Activated T-cell treated with anti-CD3 and anti-CD28 coated beads, Interleukin-2, amount 50 U/mL, for 72 hours (primary cell): Measurements from ENCODE around the gene EVL. TPM values are rescaled to one million over a fixed set of nuclear protein-coding genes. Genes with fewer than 3 reads are reported as not detected.

Experiments
- ATAC-seq, 2 donors: fragments of 150-1000 bp; cut with Tn5 transposase; replicated peaks in 1 of 2; 2 replicates each; pipeline ENCODE4 v1.10.0; 2021; ENCODE audit warnings: moderate library complexity in 2 of 2, mild to moderate bottlenecking in 1 of 2
- DNase-seq, 2 donors: peaks; one replicate each; pipeline ENCODE4 v3.0.0; 2021 to 2022; ENCODE audit warnings: mixed read lengths in 1 of 2
- H3K27ac Mint-ChIP-seq: one replicate; pipeline ENCODE4 v1.8.0; 2022; ENCODE audit warnings: mild to moderate bottlenecking, moderate library complexity, mixed read lengths
- H3K27me3 Mint-ChIP-seq: one replicate; pipeline ENCODE4 v1.8.0; 2022; ENCODE audit warnings: low read depth, mixed read lengths
- H3K36me3 Mint-ChIP-seq, 2 donors: one replicate each; pipeline ENCODE4 v1.8.0; 2022; ENCODE audit warnings: mixed read lengths in 2 of 2, mild to moderate bottlenecking in 1 of 2; ENCODE audit not compliant: insufficient read depth in 2 of 2
- H3K4me1 Mint-ChIP-seq: one replicate; pipeline ENCODE4 v1.8.0; 2022; ENCODE audit warnings: low read depth, mixed read lengths
- H3K4me3 Mint-ChIP-seq, 2 donors: one replicate each; pipeline ENCODE4 v1.8.0; 2022; ENCODE audit warnings: mild to moderate bottlenecking in 2 of 2, mixed read lengths in 2 of 2, moderate library complexity in 2 of 2
- H3K9me3 Mint-ChIP-seq, 2 donors: one replicate each; pipeline ENCODE4 v1.8.0; 2022; ENCODE audit warnings: mixed read lengths in 2 of 2
- total RNA-seq, 2 donors: library from RNA; stranded (reverse); gene quantifications; one replicate each; pipeline ENCODE4 v1.2.3, GENCODE V29; 2022

Gene EVL
- total RNA-seq, 2 donors from 2014 or later, result 279 to 343 TPM

DNA sequence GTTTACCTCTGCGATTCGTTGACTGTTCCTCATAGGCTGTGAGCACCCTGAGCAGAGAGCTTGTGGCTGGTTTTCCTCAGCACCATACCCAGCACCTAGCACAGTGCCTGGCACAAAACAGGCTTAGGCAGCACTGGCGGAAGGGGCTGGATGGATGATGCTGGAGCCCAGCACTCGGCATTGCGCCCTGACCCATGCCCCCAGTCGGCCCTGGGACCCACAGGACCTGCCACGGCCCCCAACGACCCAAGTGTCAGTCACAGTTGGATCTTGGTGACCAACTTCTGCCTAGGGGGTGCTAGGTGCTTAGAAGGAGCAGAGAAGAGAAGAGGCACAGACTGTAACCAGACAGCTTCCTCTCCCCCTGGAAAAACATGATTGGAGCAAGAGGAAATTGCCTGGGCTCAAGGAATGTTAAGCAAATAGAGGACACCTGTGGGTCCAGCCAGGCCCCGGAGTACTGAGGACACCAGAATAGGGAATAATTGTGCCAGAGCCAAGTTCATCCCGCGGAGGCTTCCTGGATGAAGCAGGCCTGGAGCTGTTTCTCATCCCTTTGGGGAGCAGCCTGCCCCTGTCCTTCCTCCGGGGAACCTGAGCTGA is 62.7 kb downstream of the EVL start:
- Mint-ChIP-seq H3K27ac (peak overlapping the region; percentile 50), H3K36me3 (peaks cover 15 to 32% of the 10 kb centered on the region in 2 donors), H3K4me1 (no peaks in the 10 kb centered on the region), H3K9me3 (no peaks in the 10 kb centered on the region), H3K27me3 (no peaks in the 10 kb centered on the region), H3K4me3 (no peak overlapping the region)
- ATAC-seq, result no peak
- no peak for DNase-seq

DNA sequence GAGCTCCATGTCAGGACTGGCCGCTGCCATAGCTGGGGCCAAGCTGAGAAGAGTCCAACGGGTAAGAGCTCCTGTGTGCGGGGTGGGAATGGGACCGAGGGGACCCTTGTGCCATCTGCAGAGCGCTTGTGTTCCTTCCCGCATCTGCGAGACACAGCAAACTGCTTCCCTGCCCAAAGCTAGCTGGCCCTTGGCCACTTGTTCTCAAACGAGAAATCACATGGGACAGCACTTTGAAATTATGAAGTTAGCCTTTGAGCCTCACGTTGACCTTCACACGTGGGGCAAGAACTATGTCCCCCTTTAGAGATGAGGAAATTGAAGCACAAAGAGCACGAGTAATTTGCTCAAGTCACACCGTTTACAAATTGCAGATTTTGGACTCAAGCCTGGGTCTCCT is 63.5 kb downstream of the EVL start:
- DNase-seq (no peak), ATAC-seq (no peak)
- no peak overlapping the region for H3K27ac Mint-ChIP-seq
- H3K27me3 Mint-ChIP-seq, result no peaks in the 10 kb centered on the region
- H3K4me3 Mint-ChIP-seq, result no peak overlapping the region
- peaks cover 15 to 32% of the 10 kb centered on the region in 2 donors for H3K36me3 Mint-ChIP-seq
- H3K4me1 Mint-ChIP-seq, result no peaks in the 10 kb centered on the region
- no peaks in the 10 kb centered on the region for H3K9me3 Mint-ChIP-seq

DNA sequence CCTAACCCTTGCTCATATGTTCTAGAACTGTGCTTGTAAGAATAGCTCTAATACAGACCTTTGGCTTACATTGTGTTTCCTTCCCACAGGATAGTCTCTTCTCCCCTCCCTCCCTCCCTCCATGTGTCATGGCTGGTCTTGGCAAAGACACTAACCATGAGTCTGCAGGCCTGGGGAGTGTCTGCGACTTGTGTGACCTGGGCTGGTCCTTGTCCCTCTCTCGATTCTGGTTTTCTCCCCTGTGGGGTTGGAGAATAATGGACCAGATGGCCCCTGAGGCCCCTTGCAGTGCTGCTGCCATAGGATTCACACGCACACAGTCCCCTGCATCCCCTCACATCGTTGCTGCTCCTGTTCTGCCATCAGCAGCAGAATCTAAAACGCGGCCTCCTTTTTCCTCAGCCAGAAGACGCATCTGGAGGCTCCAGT is 64.0 kb downstream of the EVL start:
- ATAC-seq, result no peak
- H3K36me3 Mint-ChIP-seq, result peaks cover 15 to 37% of the 10 kb centered on the region in 2 donors
- no peaks in the 10 kb centered on the region for H3K4me1 Mint-ChIP-seq
- H3K27ac Mint-ChIP-seq, result no peak overlapping the region
- DNase-seq, result no peak
- H3K9me3 Mint-ChIP-seq, result no peaks in the 10 kb centered on the region
- H3K4me3 Mint-ChIP-seq, result no peak overlapping the region
- no peaks in the 10 kb centered on the region for H3K27me3 Mint-ChIP-seq

DNA sequence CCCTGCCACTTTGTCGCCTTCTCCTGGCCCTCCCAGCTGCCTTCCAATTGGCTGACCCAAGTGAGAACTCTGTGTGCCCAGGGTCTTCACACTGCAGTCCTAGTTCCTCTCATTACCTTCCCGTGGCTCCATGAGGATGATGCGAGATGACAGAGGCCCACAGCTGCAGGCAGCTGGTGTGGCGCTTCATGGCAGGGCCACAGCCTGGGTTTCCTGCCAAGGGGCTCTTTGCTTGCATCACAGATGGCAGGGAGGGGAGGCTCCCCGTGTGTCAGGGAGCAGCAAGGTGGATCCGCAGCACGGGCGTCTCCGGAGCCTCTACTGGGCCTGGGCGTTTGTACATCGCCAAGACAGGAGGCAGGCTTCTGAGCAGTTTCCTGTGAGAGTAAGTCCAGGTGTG is 65.3 kb downstream of the EVL start:
- H3K36me3 Mint-ChIP-seq, result peaks cover 9 to 37% of the 10 kb centered on the region in 2 donors
- no peak for DNase-seq

DNA sequence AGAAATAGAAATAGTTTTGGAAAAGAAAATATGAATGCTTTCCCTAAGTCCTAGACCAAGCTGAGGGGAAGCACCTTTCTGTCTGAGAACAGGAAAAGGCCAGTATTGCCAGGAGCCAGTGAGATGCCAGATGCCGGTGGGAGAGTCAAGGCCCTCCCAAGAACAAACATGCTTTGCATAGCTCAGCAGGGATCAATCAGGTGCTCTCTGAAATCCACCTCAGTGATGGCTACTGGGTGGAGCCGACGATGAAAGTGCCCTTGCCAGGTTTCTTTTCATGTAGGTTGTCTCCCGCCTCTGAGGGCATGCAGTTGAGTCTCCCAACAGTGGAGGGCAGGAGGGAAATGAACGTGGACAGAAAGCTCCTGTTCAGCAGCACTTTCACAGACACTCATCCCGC is 66.0 kb downstream of the EVL start:
- no peak for DNase-seq
- no peak for ATAC-seq
- H3K9me3 Mint-ChIP-seq, result no peaks in the 10 kb centered on the region
- no peak overlapping the region for H3K27ac Mint-ChIP-seq
- peaks cover 9 to 35% of the 10 kb centered on the region in 2 donors for H3K36me3 Mint-ChIP-seq
- no peak overlapping the region for H3K4me3 Mint-ChIP-seq
- H3K4me1 Mint-ChIP-seq, result no peaks in the 10 kb centered on the region
- no peaks in the 10 kb centered on the region for H3K27me3 Mint-ChIP-seq

More for the DNA sequence above, 65.3 kb downstream of the EVL start:
- peak overlapping the region; percentile 47 for H3K27ac Mint-ChIP-seq
- H3K27me3 Mint-ChIP-seq, result no peaks in the 10 kb centered on the region
- no peak for ATAC-seq
- H3K4me1 Mint-ChIP-seq, result no peaks in the 10 kb centered on the region
- H3K9me3 Mint-ChIP-seq, result no peaks in the 10 kb centered on the region
- H3K4me3 Mint-ChIP-seq, result no peak overlapping the region

DNA sequence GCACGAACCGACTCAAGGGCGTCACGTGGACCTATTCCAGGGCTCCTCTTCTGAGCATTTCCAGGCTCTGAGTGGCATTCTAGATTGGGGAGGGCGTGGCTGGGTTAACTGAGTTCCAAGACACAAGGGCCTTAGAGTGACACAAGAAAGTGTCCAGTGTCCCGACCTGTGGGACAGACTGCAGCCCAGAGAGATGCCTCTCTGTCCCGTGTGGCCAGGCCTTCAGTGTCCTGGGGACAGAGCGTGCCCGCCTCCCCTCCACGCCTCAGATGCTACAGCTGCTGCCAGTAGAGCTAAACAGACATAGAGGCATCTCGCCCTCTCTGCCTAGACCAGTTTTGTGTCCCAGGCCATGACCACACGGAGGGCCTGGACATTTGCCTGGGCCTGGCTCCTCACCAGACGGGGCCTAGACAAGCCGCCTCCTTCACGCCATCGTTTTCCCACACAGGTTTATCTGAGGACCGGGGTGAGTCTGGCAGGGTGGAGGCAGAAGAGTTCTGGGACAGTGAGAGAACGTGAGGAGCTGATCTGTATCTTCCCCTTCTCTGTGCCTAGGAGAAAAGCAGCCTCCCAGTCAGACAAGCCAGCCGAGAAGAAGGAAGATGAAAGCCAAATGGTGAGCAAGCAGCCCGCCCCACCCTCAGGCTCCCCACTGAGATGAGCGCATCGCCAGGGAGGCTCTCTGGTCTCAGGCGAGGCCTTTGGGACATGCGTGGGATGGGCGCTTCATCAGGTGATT is 67.1 kb downstream of the EVL start:
- no peak overlapping the region for H3K4me3 Mint-ChIP-seq
- H3K27me3 Mint-ChIP-seq, result no peaks in the 10 kb centered on the region
- ATAC-seq (no peak), DNase-seq (no peak)
- no peak overlapping the region for H3K27ac Mint-ChIP-seq
- no peaks in the 10 kb centered on the region for H3K4me1 Mint-ChIP-seq
- H3K36me3 Mint-ChIP-seq, result peaks cover 8 to 34% of the 10 kb centered on the region in 2 donors
- no peaks in the 10 kb centered on the region for H3K9me3 Mint-ChIP-seq

DNA sequence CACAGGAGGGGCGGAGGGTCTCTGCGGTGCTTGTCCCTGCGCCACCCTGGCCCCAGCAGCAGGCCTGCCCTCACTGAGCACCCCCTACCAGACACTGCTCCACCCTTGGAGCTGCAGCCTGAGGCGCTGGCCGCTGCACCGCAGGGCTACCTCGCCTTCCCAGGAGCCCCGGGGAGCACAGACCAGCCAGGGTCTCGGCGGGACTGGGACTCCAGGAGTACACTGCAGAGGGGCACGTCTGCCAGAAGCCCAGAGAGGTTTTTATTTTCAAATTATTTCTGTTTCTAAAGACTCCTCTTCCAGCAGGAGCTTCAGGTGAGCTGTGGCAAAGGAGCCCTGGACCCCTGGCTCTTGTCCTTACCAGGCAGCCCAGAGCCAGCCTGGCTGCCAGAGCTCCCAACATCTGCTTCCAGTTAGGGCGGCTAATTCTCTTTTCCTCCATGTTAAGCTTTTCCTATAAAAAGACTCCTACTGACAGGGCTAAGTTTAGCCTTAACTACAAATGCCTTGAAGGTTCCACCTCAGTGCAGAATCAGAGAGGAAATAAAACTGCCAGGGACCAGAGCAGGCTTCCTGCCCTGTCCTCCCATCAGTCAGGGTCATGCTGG is 67.8 kb downstream of the EVL start:
- H3K27ac Mint-ChIP-seq, result no peak overlapping the region
- DNase-seq (no peak), ATAC-seq (no peak)
- no peaks in the 10 kb centered on the region for H3K27me3 Mint-ChIP-seq
- no peaks in the 10 kb centered on the region for H3K9me3 Mint-ChIP-seq
- H3K4me1 Mint-ChIP-seq, result no peaks in the 10 kb centered on the region
- peaks cover 4 to 32% of the 10 kb centered on the region in 2 donors for H3K36me3 Mint-ChIP-seq
- no peak overlapping the region for H3K4me3 Mint-ChIP-seq

DNA sequence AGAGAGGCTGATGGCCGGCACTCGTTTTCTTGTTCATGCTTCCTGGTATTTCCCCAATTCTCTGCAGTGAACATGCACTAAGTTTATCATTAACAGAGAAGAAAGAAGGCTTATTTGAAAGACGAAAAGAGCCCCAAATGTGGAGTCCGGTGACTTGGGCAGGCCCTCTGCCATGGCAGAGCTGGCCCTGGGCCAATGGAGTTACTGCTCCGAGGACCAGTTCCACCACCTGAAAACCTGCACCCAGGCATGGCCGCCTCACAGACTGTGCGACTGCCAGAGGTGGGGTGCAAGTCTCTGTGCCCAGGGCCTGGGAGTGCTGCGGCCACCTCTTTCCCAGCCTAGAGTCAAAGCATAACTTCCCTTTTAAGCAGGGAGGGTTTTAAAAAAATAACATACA is 69.4 kb downstream of the EVL start:
- Mint-ChIP-seq H3K27ac (no peak overlapping the region), H3K27me3 (no peaks in the 10 kb centered on the region), H3K4me3 (no peak overlapping the region), H3K9me3 (no peaks in the 10 kb centered on the region), H3K36me3 (peaks cover 4 to 29% of the 10 kb centered on the region in 2 donors), H3K4me1 (peaks cover 2% of the 10 kb centered on the region)
- ATAC-seq (no peak), DNase-seq (no peak)

DNA sequence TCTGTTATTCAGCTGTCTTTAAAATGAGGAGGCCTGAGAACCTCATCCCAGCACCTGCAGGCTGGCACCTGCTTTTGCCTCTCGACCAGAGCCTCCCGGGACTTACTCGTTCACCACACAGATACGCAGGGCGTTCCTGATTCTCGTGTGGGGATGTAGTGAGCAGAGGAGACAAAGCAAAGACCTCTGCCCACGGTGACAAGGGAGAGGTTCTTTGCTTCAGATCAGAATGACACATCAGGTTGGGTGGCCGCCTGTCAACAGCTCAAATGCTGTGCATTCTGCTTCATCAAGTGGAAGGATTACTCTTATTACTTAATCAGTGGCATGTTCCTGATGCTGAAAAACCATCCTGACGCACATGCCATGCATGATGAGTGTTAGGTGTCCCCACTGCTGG is 69.9 kb downstream of the EVL start:
- peaks cover 4% of the 10 kb centered on the region for H3K4me1 Mint-ChIP-seq
- H3K4me3 Mint-ChIP-seq, result no peak overlapping the region
- no peak overlapping the region for H3K27ac Mint-ChIP-seq
- no peak for ATAC-seq
- no peak for DNase-seq
- no peaks in the 10 kb centered on the region for H3K9me3 Mint-ChIP-seq
- H3K27me3 Mint-ChIP-seq, result no peaks in the 10 kb centered on the region
- H3K36me3 Mint-ChIP-seq, result peaks cover 1 to 24% of the 10 kb centered on the region in 2 donors

DNA sequence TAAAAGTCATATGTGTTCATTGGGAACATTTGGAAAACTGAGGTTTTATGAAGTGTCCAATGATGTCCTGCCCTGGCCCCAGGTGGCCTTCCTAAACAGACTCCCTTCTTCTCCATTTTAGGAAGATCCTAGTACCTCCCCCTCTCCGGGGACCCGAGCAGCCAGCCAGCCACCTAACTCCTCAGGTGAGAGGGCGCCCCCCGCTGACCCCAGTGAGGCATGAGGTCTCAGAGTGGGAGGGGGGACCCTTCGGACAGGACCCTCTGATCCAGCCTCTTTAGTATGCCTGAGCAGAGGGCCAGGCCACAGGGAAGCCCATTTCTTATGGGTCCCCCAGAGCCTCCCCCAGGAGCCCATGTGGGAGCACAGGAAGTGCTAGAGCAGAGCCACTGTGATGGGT is 70.6 kb downstream of the EVL start:
- Mint-ChIP-seq H3K36me3 (peaks cover under 1 to 19% of the 10 kb centered on the region in 2 donors), H3K4me1 (peaks cover 4% of the 10 kb centered on the region), H3K4me3 (no peak overlapping the region), H3K9me3 (no peaks in the 10 kb centered on the region), H3K27ac (no peak overlapping the region), H3K27me3 (no peaks in the 10 kb centered on the region)
- ATAC-seq (no peak), DNase-seq (no peak)

DNA sequence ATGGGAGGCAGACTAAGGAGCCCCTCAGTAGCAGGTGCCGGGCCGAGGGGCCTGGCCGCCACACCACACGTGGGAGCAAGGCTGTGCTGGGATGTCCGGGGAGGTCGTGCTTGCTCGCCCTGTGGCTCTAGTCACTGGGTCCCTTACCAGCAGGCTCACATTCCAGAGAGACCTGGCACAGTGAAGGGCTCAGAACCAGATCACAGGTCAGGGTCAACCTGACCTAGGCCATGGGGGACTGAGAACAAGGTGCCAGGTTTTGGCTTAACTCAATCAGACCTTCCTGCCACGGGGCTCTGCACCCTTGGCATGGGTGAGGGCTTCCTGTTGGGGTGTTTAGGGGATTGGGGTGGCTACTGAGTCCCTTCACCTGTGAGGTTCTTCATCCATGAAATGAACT is 72.0 kb downstream of the EVL start:
- H3K4me3 Mint-ChIP-seq, result no peak overlapping the region
- no peak for ATAC-seq
- H3K27me3 Mint-ChIP-seq, result no peaks in the 10 kb centered on the region
- H3K36me3 Mint-ChIP-seq, result peaks cover 0 to 15% of the 10 kb centered on the region in 2 donors
- DNase-seq, result no peak
- no peak overlapping the region for H3K27ac Mint-ChIP-seq
- no peaks in the 10 kb centered on the region for H3K9me3 Mint-ChIP-seq
- H3K4me1 Mint-ChIP-seq, result peaks cover 4% of the 10 kb centered on the region

DNA sequence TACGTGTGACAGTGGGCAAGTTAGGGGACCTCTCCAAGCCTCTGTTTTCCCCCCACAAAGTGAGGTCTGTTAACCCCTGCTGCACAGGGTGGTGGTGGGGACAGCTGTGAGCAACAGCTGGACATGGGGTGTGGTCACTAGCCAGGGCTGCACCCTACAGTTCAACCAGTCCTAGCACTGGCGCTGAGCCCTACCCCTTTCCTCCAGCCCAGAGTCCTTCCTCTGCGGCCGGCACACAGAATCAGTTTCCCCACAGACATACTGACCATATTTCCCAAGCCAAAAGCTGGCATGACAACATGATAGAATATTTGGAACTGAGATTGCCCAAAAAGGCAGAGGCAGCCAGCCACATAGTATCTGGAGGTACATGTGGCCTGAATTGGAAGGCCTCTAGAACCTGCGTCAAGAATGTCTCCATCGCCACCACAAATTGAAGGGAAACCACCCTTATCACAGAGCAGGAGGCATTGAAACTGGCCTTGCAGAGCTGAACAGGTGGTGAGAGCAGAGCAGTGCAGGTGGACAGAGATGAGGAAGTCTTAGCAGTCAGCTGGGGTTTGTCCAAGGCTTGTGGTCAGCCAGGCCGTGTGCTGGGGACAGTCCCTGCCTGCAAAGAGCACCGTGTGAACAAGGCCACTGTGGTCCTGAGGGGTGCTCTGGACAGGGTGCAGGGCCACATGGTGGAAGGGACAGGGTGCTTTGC is 73.0 kb downstream of the EVL start:
- Mint-ChIP-seq H3K27ac (no peak overlapping the region), H3K27me3 (no peaks in the 10 kb centered on the region), H3K9me3 (no peaks in the 10 kb centered on the region), H3K4me3 (no peak overlapping the region), H3K4me1 (peaks cover 4% of the 10 kb centered on the region), H3K36me3 (peaks cover 0 to 15% of the 10 kb centered on the region in 2 donors)
- ATAC-seq (no peak), DNase-seq (no peak)

DNA sequence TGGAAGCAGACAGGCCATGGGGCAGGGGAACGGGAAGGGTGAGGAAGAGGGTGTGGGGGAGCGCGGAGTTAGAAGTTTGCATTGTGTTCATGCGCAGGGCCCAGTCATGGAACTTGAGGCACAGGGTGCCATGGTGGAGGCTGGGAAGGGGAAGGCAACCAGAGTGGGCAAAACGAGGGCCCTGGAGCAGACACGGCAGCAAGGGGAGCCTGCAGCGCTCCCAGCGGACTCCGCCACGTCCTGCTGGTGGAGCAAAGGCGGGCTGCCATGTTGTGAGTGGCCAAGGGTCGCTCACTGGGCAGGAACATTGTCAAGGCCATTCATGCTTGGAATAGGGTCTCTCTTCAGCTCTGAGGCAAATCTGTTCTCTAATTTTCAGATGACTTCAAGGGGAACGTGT is 73.7 kb downstream of the EVL start:
- DNase-seq (no peak), ATAC-seq (no peak)
- no peak overlapping the region for H3K27ac Mint-ChIP-seq
- H3K9me3 Mint-ChIP-seq, result no peaks in the 10 kb centered on the region
- no peak overlapping the region for H3K4me3 Mint-ChIP-seq
- peaks cover 4% of the 10 kb centered on the region for H3K4me1 Mint-ChIP-seq
- H3K36me3 Mint-ChIP-seq, result peaks cover 0 to 8% of the 10 kb centered on the region in 2 donors
- H3K27me3 Mint-ChIP-seq, result no peaks in the 10 kb centered on the region
